GM12875 (cell line): Measurements from ENCODE around the gene LHPP.

Experiments used
- H3K4me3 ChIP-seq: one replicate; pipeline ENCODE4 v1.5.1; 2011; ENCODE audit warnings: low read depth, low read length, control low read depth
- TF ChIP-seq, protein P1 (sequence below): IDR thresholded peaks from 2 replicates; pipeline ENCODE4 v1.5.1; 2011; ENCODE audit warnings: low read depth, mild to moderate bottlenecking, control low read depth, inconsistent platforms, low read length, moderate library complexity, borderline replicate concordance; ENCODE audit not compliant: insufficient read depth

Gene LHPP

DNA sequence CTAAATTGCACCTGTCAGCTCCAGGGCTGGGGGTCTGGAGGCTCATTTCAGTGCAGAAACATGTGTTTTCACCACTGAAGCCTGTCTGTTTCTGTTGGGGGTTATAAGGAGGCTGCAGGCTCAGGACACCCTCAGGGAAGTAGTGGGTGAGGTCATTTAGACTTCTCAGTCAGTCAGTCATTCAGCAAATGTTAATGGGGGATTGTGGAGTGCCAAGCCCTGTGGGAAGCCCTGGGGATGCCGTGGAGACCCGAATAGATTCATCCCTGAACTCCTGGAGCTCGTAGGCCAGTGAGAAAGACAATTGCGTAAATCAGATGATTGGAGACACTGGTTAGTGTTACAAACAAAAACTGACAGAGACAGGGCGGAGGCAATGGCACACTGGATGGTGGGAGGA, 19.2 kb downstream of the LHPP start:
- TF ChIP-seq, protein P1, sequence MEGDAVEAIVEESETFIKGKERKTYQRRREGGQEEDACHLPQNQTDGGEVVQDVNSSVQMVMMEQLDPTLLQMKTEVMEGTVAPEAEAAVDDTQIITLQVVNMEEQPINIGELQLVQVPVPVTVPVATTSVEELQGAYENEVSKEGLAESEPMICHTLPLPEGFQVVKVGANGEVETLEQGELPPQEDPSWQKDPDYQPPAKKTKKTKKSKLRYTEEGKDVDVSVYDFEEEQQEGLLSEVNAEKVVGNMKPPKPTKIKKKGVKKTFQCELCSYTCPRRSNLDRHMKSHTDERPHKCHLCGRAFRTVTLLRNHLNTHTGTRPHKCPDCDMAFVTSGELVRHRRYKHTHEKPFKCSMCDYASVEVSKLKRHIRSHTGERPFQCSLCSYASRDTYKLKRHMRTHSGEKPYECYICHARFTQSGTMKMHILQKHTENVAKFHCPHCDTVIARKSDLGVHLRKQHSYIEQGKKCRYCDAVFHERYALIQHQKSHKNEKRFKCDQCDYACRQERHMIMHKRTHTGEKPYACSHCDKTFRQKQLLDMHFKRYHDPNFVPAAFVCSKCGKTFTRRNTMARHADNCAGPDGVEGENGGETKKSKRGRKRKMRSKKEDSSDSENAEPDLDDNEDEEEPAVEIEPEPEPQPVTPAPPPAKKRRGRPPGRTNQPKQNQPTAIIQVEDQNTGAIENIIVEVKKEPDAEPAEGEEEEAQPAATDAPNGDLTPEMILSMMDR = no peak
- H3K4me3 ChIP-seq = no peak overlapping the region

DNA sequence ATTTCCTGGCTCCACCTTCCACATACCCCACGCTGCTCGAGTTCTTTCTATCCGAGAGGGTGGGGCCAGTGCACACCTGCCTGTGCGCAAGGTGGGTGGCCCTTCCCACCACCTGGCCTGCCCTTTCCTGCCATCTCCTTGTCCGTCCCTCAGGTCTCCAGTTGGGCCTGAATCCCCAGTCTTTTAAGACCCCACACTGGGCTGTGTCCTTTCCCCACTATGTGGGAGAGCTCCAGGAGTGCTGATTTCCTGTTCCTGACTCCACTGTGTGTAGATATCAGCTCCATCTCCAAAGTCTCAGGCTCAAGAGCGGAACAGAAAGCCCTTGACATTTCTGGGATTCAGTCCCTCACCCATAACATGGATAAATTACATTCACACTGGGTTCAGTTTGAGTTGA, 20.1 kb downstream of the LHPP start:
- TF ChIP-seq, protein P1 = no peak
- no peak overlapping the region for H3K4me3 ChIP-seq

DNA sequence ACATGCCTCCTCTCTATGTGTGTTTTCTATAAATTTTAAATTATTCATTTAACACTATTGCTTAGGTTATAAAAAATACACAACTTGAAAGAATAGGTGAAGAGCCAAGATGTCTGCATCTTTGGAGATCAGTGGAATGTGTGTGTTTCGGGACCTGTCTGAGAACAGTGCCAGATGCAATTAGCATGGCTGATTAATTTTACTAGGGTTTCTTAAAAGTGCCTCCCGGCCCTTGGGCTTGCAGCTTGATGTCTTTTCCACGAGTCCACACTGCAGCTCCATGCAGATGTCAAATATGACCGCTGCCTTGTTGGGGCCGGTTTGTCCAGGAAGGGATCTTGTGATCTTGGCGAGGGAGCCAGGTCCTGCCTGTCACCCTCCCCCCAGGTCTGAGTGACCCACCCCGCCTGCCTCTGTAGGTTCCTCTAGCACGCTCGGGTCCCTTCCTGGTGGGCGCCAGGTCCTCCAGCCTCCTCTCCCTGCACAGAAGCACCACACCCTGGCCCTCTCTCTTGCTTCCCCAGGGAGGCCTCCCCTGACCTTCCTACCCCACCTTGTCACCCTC, 20.7 kb downstream of the LHPP start:
- H3K4me3 ChIP-seq = no peak overlapping the region
- TF ChIP-seq, protein P1 = no peak

DNA sequence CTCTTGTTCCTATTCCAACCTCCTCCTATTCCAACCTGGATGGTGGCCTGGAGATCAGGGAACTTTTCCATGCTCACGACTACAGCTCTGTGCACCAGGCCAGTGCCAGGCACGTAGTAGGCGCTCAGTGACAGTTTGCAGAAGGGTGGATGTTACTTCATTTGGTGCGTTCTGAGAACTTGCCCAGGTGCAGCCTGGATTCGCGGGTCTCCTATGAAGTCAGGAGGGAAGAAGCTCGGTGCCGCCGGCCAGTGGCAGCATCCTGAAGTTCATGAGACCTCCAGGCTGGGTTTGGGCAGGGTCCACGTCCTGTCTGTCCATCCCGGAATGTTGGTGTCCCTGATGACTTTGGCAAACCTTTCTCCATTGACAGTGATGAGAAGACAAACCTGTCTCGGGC, 21.3 kb downstream of the LHPP start:
- TF ChIP-seq, protein P1 = no peak
- H3K4me3 ChIP-seq = no peak overlapping the region

DNA sequence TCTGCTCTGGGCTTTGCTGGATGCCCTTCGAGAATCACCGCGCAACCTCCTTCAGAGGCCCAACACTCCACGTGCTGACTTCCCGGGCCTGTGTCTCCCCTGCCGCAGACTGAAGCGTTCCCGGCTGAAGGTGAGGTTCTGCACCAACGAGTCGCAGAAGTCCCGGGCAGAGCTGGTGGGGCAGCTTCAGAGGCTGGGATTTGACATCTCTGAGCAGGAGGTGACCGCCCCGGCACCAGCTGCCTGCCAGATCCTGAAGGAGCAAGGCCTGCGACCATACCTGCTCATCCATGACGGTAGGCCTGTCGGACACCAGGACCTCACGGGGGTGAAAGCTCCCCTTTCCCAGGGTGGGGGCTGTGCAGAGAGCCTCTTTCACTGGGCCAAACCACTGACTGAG, 22.4 kb downstream of the LHPP start:
- TF ChIP-seq, protein P1 = no peak
- no peak overlapping the region for H3K4me3 ChIP-seq

DNA sequence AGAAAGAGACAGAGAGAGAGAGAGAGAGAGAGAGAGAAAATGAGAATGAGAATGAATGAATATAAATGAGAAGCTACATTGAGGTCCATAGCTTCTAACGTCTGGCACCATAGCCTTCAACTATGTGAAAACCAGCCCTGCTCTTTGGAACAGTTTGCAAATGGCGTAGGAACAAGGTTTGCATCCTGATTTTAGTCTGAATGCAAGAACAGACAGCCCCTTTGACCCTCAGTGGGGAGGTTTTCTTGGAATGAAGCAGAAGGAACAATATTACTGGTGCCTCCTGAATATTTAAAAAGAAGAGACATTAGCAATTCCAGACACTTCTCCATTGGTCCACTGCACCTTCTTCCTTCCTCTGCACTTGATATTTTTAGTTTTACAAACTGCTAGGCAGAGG, 23.0 kb downstream of the LHPP start:
- no peak overlapping the region for H3K4me3 ChIP-seq
- TF ChIP-seq, protein P1 = no peak

DNA sequence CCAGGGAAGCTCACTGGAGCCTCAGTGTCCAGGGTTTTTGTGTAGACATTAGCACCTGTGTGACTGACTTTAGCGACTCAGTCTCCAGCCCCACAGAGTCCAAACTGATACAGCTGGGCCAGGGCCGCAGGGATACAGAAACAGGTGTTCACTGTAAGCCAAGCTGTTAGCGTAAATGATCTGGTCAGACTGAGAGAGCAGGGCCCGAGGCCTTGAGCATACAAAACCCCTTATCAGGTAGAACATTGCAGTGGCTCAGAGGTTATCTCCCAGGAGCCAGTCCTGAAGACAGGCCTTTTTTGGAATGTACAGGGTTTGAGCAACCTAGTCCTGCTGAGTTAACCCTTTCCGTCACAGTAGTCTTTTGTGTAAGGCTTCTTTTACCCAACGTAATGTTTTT, 25.0 kb downstream of the LHPP start:
- TF ChIP-seq, protein P1 = no peak
- H3K4me3 ChIP-seq = no peak overlapping the region
